Activated CD4-positive, alpha-beta memory T cell treated with anti-CD3 and anti-CD28 coated beads for 36 hours (primary cell): ENCODE measurements around the gene CYREN. TPM values are rescaled to one million over a fixed set of nuclear protein-coding genes. Genes with fewer than 3 reads are reported as not detected.

ENCODE experiments used
- CTCF ChIA-PET: fragments of 350-600 bp; sonication (Branson Sonifier 250); formaldehyde crosslinking; loops from one replicate; lab custom pipeline; 2021; ENCODE audit warnings: antibody characterized with exemption, inconsistent platforms; lab: Charles Lee
- POLR2A ChIA-PET: fragments of 350-600 bp; sonication (Branson Sonifier 250); formaldehyde crosslinking; loops from one replicate; lab custom pipeline; 2021; ENCODE audit warnings: antibody characterized with exemption; lab: Charles Lee
- DNase-seq: peaks from one replicate; pipeline ENCODE4 v3.0.0-alpha.2; 2020
- H3K27ac Mint-ChIP-seq: one replicate; pipeline ENCODE4 v1.8.0; 2021; ENCODE audit warnings: mixed read lengths
- H3K27me3 Mint-ChIP-seq: one replicate; pipeline ENCODE4 v1.8.0; 2021; ENCODE audit warnings: mixed read lengths
- H3K36me3 Mint-ChIP-seq: one replicate; pipeline ENCODE4 v1.8.0; 2021; ENCODE audit warnings: mixed read lengths
- H3K4me1 Mint-ChIP-seq: one replicate; pipeline ENCODE4 v1.8.0; 2021; ENCODE audit warnings: low read depth, mixed read lengths
- H3K4me3 Mint-ChIP-seq: one replicate; pipeline ENCODE4 v1.8.0; 2021; ENCODE audit warnings: mild to moderate bottlenecking, mixed read lengths
- H3K9me3 Mint-ChIP-seq: one replicate; pipeline ENCODE4 v1.8.0; 2021; ENCODE audit warnings: mixed read lengths
- intact Hi-C: fragments of 100-400 bp; cut with micrococcal nuclease; formaldehyde crosslinking; loops from one replicate; pipeline ENCODE4 v1.15.1; 2023
- total RNA-seq, 2 experiments: library from RNA; stranded (reverse); gene quantifications; one replicate each; pipeline ENCODE4 v1.2.3, GENCODE V29; 2021

The CYREN gene
- total RNA-seq, 2 experiments from 2014 or later = 41.6 to 43.6 TPM

DNA sequence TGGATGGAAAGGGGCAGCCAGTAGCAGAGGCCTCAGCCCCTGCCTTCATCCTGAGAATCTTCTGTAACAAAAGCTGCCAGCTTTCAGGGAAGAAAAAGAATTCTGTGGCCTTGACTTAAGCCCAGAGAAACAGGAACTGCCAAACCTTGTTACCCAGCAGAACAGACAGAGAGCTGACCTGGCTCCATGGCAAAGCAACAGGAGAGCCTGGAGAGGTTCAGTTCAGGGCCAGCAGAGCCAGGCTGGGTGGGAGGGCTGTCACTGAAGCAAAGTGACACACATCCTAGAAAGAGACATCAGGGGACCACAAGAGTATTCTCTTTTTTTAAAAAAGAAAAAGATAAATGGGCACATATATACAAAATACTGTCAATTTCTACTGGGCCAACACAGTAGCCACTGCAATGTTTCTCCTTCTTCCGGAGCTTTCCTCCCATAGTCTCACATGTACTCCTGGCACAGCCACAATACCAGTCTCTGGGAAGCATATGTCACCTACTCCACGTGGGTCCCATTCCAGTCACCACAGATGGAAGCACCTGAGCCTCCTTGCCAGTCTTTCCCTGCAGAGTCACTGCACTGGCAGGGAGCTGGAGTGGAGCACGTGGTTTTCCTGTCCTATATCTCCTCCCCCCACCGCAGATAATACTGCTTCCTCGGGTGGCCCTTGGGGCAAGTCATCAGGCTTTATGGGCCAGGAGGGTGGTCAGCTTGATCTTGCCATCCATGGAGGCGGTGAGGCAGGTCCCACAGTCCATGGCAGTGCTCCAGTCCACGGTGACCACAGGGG is 15.2 kb upstream of the CYREN start:
- CTCF ChIA-PET = no interaction called here
- Mint-ChIP-seq H3K4me1 (no peaks in the 10 kb centered on the region), H3K4me3 (no peak overlapping the region), H3K9me3 (peaks cover 35% of the 10 kb centered on the region), H3K27me3 (no peaks in the 10 kb centered on the region), H3K27ac (no peak overlapping the region), H3K36me3 (peaks cover 83% of the 10 kb centered on the region)
- no peak for DNase-seq
- intact Hi-C loops = no loop called here
- POLR2A ChIA-PET = no interaction called here

DNA sequence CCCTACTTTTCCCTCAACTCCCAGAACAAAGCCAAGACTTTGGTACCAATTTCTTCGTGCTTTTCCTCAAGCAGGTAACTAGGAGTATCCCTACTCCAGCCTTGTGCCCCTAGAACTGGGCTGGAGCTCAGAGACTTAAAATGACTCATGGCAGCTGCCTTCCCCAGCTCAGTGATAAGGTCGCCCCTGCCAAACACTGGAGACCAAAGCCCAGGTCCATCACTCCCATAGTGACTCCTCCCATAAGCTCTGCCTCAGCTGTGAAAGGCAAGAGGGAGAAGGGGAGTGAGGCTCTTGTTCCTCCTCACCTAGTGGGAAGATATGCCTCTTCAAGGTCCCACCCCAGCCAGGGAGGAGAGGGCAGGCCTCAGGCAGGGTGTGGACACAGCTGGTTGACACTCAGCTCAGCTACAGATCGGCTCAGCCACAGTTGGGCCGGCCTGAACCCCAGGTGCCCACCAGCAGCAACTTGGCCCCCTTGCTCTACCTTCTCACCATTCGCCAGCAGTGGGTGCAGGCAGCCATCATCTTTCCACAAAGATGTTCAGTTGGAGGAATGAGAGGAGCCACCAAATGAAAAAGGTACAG is 13.8 kb upstream of the CYREN start:
- DNase-seq = no peak
- CTCF ChIA-PET = no interaction called here
- POLR2A ChIA-PET = no interaction called here
- intact Hi-C loops = no loop called here
- Mint-ChIP-seq H3K36me3 (peaks cover 82% of the 10 kb centered on the region), H3K9me3 (peaks cover 45% of the 10 kb centered on the region), H3K27me3 (no peaks in the 10 kb centered on the region), H3K27ac (no peak overlapping the region), H3K4me3 (no peak overlapping the region), H3K4me1 (no peaks in the 10 kb centered on the region)

DNA sequence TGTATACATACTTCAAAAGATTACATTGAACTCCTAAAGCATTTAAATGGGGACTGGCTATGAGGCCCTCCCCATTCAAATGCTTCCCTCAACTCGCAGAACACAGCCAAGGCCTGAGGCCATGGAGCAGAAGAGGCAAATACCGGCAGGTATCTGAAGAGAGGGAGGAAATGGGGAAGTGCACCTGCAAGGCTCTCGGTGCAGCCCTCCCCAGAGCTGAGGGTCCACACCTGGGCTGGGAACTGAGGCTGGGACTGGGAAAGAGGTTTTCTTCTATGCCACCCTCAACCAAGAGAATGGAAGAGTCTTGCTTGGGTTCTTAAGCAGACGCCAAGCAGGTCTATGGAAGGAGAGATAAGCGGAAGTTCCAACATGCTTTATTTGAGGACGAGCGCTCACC is 13.0 kb upstream of the CYREN start:
- DNase-seq = no peak
- Mint-ChIP-seq H3K27ac (no peak overlapping the region), H3K27me3 (no peaks in the 10 kb centered on the region), H3K4me1 (no peaks in the 10 kb centered on the region), H3K36me3 (peaks cover 81% of the 10 kb centered on the region), H3K9me3 (peaks cover 54% of the 10 kb centered on the region), H3K4me3 (no peak overlapping the region)
- CTCF ChIA-PET = no interaction called here
- intact Hi-C loops = no loop called here
- POLR2A ChIA-PET = no interaction called here

DNA sequence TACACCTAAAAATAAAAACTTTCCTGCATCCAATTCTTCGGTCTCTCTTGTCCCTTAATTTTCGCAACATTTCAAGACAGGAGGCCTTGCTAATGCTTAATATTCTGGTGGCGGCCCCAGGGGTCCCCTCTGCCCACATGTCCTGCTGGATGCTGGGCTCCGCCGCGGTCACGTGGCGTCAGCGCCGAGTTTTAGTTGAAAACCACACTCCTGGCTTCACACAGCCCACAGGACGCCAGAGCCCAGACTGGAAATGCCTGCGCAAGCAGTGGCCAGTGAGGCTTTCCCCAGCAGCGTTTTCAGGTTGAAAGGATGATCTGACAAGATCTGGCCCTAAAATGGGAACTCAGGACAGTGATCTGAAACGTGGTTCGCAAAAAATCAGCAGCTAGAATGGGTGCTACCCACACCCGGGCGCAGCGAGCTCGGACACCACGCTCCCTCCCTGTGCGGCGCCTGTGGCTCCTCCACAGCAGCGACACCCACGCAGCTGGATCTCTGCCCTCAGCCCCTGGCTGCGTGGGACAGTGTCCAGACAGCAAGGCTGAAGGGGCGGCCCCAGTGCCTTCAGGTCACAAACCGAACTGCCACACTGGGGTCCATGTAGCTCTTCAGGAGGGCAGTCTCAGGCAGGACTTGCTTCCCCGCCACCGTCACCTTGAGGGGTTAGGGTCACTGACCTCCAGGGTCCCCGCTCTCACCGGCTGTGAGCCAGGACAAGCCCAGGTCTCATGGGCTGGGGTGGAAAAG is 11.6 kb upstream of the CYREN start:
- Mint-ChIP-seq H3K36me3 (peaks cover 72% of the 10 kb centered on the region), H3K27me3 (no peaks in the 10 kb centered on the region), H3K4me3 (no peak overlapping the region), H3K4me1 (no peaks in the 10 kb centered on the region), H3K9me3 (peaks cover 55% of the 10 kb centered on the region), H3K27ac (no peak overlapping the region)
- intact Hi-C loops = no loop called here
- DNase-seq = no peak
- ChIA-PET CTCF (no interaction called here), POLR2A (interaction anchor here (0.7 kb wide), 1 partner anchor 205 kb away, joined by 3 read pairs; no protein-coding TSS in a partner anchor)

DNA sequence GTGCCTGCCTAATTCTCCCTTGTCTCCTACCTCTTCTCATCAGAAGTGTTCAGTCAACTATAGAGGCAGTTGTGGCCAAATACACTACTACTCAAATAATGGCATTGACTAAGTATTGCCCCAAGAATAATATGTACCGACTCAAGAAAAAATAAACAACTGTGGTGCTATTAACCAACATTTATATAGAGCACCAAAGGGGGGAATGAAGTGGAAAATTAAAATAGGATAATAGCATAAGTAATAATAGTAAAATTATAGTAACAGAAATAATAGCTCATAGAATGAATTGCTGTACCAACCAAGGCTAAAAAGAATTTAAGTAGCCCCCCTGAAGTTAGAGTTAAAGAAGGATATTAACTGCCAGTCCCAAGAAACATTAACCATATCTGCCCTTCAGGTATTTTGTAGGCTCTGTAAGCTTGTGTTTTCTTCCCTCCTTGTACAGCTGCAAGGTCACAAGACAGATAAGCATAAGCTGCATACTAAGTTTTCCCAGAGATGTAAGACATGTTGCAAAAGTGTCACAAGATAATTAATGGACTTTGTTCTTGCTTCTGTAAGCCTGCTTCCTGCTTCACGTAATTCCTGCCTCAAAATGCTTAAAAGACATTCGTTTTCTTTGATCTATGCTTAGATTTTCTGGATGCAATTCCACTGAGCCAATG is 10.9 kb upstream of the CYREN start:
- H3K36me3 Mint-ChIP-seq = peaks cover 66% of the 10 kb centered on the region
- ChIA-PET CTCF (no interaction called here), POLR2A (interaction anchor here (1.0 kb wide), 1 partner anchor 30 kb away, joined by 4 read pairs; the partner anchor contains the start of gene WDR91)
- no peaks in the 10 kb centered on the region for H3K27me3 Mint-ChIP-seq
- no peak overlapping the region for H3K4me3 Mint-ChIP-seq
- intact Hi-C loops = no loop called here
- no peak for DNase-seq
- H3K9me3 Mint-ChIP-seq = peaks cover 55% of the 10 kb centered on the region
- H3K27ac Mint-ChIP-seq = no peak overlapping the region
- no peaks in the 10 kb centered on the region for H3K4me1 Mint-ChIP-seq

DNA sequence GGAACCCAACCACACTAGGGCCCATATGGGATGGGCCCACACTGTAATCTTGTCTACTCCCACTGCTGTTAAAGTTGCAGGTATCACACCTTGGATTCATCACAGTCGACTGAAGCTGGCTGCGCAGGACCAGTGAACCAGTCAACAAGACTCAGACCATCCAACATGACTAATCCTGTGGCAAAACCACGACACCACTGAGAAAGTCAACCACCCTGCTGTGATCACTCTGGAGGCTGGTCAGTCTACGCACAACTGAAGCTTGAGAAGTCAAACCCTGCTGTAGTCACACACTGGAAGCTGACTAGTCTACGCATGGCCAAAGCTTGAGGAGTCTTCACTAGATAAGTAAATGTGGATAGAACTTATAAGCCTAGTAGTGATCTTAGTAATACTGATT is 9.6 kb upstream of the CYREN start:
- no peak overlapping the region for H3K4me3 Mint-ChIP-seq
- peak; percentile 25 for DNase-seq
- ChIA-PET CTCF (interaction anchor here (1.2 kb wide), 1 partner anchor 101 kb away, joined by 3 read pairs; no protein-coding TSS in a partner anchor), POLR2A (interaction anchor here (1.0 to 1.1 kb wide), 2 partner anchors 9 to 31 kb away, joined by 3 to 4 read pairs; partner anchors contain the start of genes CYREN and WDR91)
- H3K36me3 Mint-ChIP-seq = peaks cover 54% of the 10 kb centered on the region
- intact Hi-C loops = no loop called here
- peaks cover 55% of the 10 kb centered on the region for H3K9me3 Mint-ChIP-seq
- no peaks in the 10 kb centered on the region for H3K4me1 Mint-ChIP-seq
- H3K27me3 Mint-ChIP-seq = no peaks in the 10 kb centered on the region
- H3K27ac Mint-ChIP-seq = no peak overlapping the region

DNA sequence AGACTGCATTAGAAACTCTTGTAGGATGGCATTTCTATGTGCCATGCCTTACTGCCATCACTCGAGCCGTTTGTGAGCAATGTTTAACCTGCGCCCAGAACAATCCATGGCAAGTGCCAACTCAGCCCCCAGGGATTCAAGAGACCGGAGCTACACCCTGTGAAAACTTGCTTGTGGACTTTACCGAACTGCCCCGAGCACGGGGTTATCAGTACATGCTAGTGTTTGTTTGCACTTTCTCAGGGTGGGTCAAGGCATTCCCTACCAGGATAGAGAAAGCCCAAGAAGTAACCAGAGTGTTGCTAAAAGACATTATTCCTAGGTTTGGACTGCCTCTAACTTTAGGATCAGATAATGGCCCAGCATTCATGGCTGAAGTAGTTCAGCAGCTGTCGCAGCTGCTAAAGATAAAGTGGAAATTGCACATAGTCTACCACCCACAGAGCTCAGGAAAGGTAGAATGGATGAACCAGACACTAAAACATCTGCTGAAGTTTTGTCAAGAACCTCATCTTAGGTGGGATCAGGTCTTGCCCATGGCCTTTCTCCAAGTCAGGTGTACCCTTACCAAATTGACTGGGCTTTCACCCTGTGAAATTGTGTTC is 8.9 kb upstream of the CYREN start:
- POLR2A ChIA-PET = interaction anchor here (1.1 kb wide), 1 partner anchor 9 kb away, joined by 3 read pairs; the partner anchor contains the start of gene CYREN
- CTCF ChIA-PET = interaction anchor here (1.1 to 1.3 kb wide), 3 partner anchors 8 to 193 kb away, joined by 3 read pairs; partner anchors contain the start of gene AGBL3
- Mint-ChIP-seq H3K27ac (no peak overlapping the region), H3K36me3 (peaks cover 49% of the 10 kb centered on the region), H3K9me3 (peaks cover 55% of the 10 kb centered on the region), H3K4me1 (no peaks in the 10 kb centered on the region), H3K27me3 (no peaks in the 10 kb centered on the region), H3K4me3 (no peak overlapping the region)
- no peak for DNase-seq
- intact Hi-C loops = no loop called here

DNA sequence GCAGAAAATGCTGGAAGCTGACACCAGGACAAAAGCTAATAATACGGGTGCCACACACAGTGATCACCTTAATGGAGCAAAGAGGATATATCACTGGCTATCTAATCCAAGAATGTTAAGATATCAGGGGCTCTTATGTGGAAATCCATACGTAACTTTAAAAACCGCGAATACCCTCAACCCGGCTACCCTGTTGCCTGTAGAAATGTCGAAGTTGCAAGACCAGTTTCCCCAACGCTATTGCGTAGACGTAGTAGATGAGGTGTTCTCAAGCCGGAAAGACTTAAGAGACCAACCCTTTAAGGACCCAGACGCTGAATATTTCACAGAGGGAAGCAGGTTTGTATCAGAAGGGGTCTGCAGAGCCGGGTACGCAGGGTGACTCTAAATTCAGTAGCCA is 7.9 kb upstream of the CYREN start:
- POLR2A ChIA-PET = no interaction called here
- Mint-ChIP-seq H3K27ac (no peak overlapping the region), H3K27me3 (no peaks in the 10 kb centered on the region), H3K36me3 (peaks cover 38% of the 10 kb centered on the region), H3K9me3 (peaks cover 46% of the 10 kb centered on the region), H3K4me3 (no peak overlapping the region), H3K4me1 (no peaks in the 10 kb centered on the region)
- CTCF ChIA-PET = interaction anchor here (1.3 kb wide), 1 partner anchor 192 kb away, joined by 3 read pairs; the partner anchor contains the start of gene AGBL3
- no peak for DNase-seq
- intact Hi-C loops = no loop called here

DNA sequence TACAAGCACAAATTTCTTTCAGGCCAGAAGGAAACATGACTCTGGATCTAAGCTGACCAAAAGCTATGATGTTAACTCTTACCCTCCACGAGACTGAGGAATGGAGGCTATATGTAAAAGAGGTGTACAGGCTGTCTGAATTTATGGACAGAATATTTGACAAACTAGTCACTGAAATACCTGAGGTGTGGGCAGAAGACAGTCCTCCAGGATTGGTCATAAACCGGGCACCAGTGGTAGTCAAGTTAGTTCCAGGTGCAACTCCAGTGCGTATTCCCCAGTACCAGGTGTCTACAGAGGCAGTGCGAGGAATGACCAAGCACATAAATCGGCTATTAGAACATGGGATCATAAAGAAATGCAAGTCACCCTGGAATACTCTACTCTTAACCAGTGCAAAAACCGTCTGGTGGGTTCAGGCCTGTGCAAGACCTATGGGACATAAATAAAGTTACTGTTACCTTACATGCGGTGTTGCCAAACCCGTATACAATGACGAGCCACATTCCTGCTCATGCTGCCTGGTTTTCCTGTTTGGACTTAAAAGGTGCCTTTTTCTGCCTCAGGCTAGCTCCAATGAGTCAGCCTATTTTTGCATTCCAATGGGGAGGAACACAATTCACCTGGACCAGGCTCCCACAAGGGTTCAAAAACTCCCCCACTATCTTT is 6.7 kb upstream of the CYREN start:
- intact Hi-C loops = no loop called here
- Mint-ChIP-seq H3K27me3 (no peaks in the 10 kb centered on the region), H3K27ac (no peak overlapping the region), H3K4me3 (no peak overlapping the region), H3K4me1 (peaks cover 4% of the 10 kb centered on the region), H3K9me3 (peaks cover 35% of the 10 kb centered on the region), H3K36me3 (peaks cover 28% of the 10 kb centered on the region)
- ChIA-PET POLR2A (no interaction called here), CTCF (no interaction called here)
- no peak for DNase-seq

DNA sequence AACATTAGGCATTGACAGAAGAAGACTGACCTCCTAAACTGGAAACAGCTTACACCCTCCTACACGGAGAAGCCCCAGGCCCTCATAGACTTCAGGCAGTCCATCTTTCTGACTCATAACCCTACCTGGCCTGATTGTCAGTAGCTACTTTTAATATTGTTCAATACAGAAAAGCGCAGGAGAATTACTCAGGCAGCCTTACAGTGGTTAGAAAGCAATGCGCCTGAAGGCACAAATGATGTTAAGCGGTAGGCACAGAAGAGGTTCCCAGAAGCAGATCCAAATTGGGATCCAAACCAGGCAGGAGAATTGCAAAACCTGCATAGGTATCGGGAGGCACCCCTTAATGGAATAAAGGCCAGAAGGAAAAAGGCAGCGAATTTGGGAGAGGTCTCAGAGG is 5.4 kb upstream of the CYREN start:
- Mint-ChIP-seq H3K9me3 (peaks cover 23% of the 10 kb centered on the region), H3K27me3 (no peaks in the 10 kb centered on the region), H3K36me3 (peaks cover 18% of the 10 kb centered on the region), H3K4me3 (no peak overlapping the region), H3K27ac (no peak overlapping the region), H3K4me1 (peaks cover 13% of the 10 kb centered on the region)
- CTCF ChIA-PET = no interaction called here
- intact Hi-C loops = no loop called here
- no peak for DNase-seq
- POLR2A ChIA-PET = interaction anchor here (0.6 kb wide), 1 partner anchor 34 kb away, joined by 3 read pairs; no protein-coding TSS in a partner anchor

DNA sequence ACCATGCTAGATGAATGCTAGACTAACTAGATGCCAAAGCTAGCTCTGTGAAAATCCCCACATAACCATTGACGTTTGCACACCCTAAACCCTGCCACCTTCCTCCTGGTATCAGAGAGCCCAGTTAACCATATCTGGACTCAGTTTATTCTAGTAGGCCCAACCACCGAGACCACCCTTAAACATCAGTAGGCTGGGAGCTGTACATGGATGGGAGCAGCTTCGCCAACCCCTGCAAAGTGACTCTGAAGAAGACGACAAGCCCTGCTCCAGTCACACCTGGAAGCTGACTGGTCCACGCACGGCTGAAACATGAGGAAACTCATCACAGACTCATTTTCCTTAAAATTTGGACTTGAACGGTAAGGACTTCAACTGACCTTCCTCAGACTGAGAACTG is 4.4 kb upstream of the CYREN start:
- Mint-ChIP-seq H3K27me3 (no peaks in the 10 kb centered on the region), H3K4me1 (peaks cover 16% of the 10 kb centered on the region), H3K4me3 (no peak overlapping the region), H3K9me3 (peaks cover 13% of the 10 kb centered on the region), H3K36me3 (peaks cover 8% of the 10 kb centered on the region), H3K27ac (no peak overlapping the region)
- intact Hi-C loops = loop anchor here (5.0 kb wide), 2 partner anchors 337 to 423 kb away; partner anchors contain the start of gene CNOT4
- POLR2A ChIA-PET = no interaction called here
- CTCF ChIA-PET = no interaction called here
- no peak for DNase-seq
